PC-9 (cell line): ENCODE results near the gene ZNF892. TPM values are rescaled to one million over a fixed set of nuclear protein-coding genes. Genes with fewer than 3 reads are reported as not detected.
"Not testable (repeated sequence)": the region's sequence is repeated elsewhere in the genome, so short reads cannot be mapped to it uniquely, and the experiment has no call there.

Source experiments
- BruUV-seq: library from RNA; stranded (reverse); fragments of 400-500 nt; replicated peaks from 2 replicates; lab custom pipeline; 2021; lab: Mats Ljungman, UMichigan
- CTCF ChIA-PET: fragments of 300-600 bp; sonication (Branson Sonifier 250); formaldehyde crosslinking; loops from one replicate; lab custom pipeline; 2022; ENCODE audit warnings: antibody characterized with exemption; lab: Charles Lee
- POLR2A ChIA-PET: fragments of 300-600 bp; sonication (Branson Sonifier 250); formaldehyde crosslinking; loops from one replicate; lab custom pipeline; 2022; ENCODE audit warnings: antibody characterized with exemption; ENCODE audit not compliant: unreplicated experiment; lab: Charles Lee
- DNase-seq, 2 experiments: peaks; one replicate each; pipeline versions ENCODE4 v3.0.0 to v3.0.0-alpha.2; 2015 to 2022; ENCODE audit warnings: mixed read lengths in 1 of 2
- H2AFZ ChIP-seq: fragments of 200-600 bp; sonication (generic); 2 replicates; pipeline ENCODE4 v1.8.1; 2017; ENCODE audit warnings: antibody characterized with exemption
- H3F3A ChIP-seq: fragments of 200-600 bp; sonication (generic); 2 replicates; pipeline ENCODE4 v1.8.1; 2017; ENCODE audit warnings: antibody characterized with exemption, mild to moderate bottlenecking, low read depth; ENCODE audit not compliant: insufficient read depth
- H3K27ac ChIP-seq: fragments of 200-600 bp; sonication (generic); 2 replicates; pipeline ENCODE4 v1.6.1; 2016; ENCODE audit warnings: mixed run types
- H3K27me3 ChIP-seq: fragments of 200-600 bp; sonication (generic); 2 replicates; pipeline ENCODE4 v1.6.1; 2016; ENCODE audit warnings: low read depth, mixed run types; ENCODE audit not compliant: insufficient read depth
- H3K36me3 ChIP-seq: fragments of 200-600 bp; sonication (generic); 2 replicates; pipeline ENCODE4 v1.6.1; 2016; ENCODE audit warnings: low read depth, mixed run types
- H3K4me1 ChIP-seq: fragments of 200-600 bp; sonication (generic); replicated peaks from 2 replicates; pipeline ENCODE4 v1.6.1; 2016; ENCODE audit warnings: mixed run types; ENCODE audit not compliant: insufficient read depth
- H3K4me2 ChIP-seq: fragments of 200-600 bp; sonication (generic); 2 replicates; pipeline ENCODE4 v1.6.1; 2017; ENCODE audit warnings: mixed run types
- H3K4me3 ChIP-seq: fragments of 200-600 bp; sonication (generic); 2 replicates; pipeline ENCODE4 v1.6.1; 2016; ENCODE audit warnings: mixed run types
- H3K79me2 ChIP-seq: fragments of 200-600 bp; sonication (generic); 2 replicates; pipeline ENCODE4 v1.6.1; 2017; ENCODE audit warnings: low read depth, mixed run types
- H3K9me2 ChIP-seq: fragments of 200-600 bp; sonication (generic); 2 replicates; pipeline ENCODE4 v1.8.1; 2017; ENCODE audit warnings: mild to moderate bottlenecking; ENCODE audit not compliant: insufficient read depth
- H3K9me3 ChIP-seq: fragments of 200-600 bp; sonication (generic); 2 replicates; pipeline ENCODE4 v1.8.1; 2016; ENCODE audit warnings: low read depth; ENCODE audit not compliant: insufficient read depth
- H4K20me1 ChIP-seq: fragments of 200-600 bp; sonication (generic); 2 replicates; pipeline ENCODE4 v1.8.1; 2017; ENCODE audit not compliant: insufficient read depth
- CTCF ChIP-seq: fragments of 200-600 bp; sonication (generic); conservative IDR thresholded peaks from 2 replicates; pipeline ENCODE4 v1.6.1; 2017; ENCODE audit warnings: mixed run types, antibody characterized with exemption, mild to moderate bottlenecking, moderate library complexity
- EZH2 ChIP-seq: fragments of 200-600 bp; sonication (generic); IDR thresholded peaks from 2 replicates; pipeline ENCODE4 v1.8.0; 2017; ENCODE audit warnings: antibody characterized with exemption, low read depth
- intact Hi-C: fragments of 100-400 bp; cut with micrococcal nuclease; formaldehyde crosslinking; loops from one replicate; pipeline ENCODE4 v1.10.0; 2022; ENCODE audit not compliant: unreplicated experiment
- total RNA-seq: library from RNA; stranded (reverse); gene quantifications from 2 replicates; pipeline ENCODE4 v1.2.3, GENCODE V29; 2021

ZNF892 gene
- total RNA-seq, 1 experiment from 2014 or later: 2.8 TPM

DNA sequence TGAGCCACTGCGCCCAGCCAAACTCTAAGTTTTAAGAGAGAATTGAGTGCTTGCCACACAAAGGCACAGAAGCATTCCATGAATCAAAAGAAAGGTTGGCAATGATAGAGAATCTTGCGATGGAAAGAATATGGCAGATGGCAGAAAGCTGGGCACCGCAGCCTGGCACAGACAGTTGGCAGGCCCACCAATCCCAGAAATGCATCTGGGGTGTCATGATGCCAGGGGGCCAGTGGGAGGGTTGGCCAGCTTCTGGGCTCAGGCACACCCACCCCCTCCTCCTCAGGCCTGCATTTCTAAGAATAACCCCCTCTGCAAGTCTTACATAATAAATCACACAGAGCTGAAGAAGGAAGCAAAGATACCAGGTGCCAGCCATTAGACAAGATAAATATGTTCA is 22.1 kb upstream of the ZNF892 start:
- no peak overlapping the region for H3K27ac ChIP-seq
- TF ChIP-seq EZH2 (no peak), CTCF (no peak)
- no peak overlapping the region for H3K4me2 ChIP-seq
- H2AFZ ChIP-seq: no peak overlapping the region
- H3K4me3 ChIP-seq: no peak overlapping the region
- no peaks in the 10 kb centered on the region for H3K4me1 ChIP-seq
- intact Hi-C loops: no loop called here
- no peaks in the 10 kb centered on the region for H3K9me2 ChIP-seq
- no peaks in the 10 kb centered on the region for H3K79me2 ChIP-seq
- ChIA-PET POLR2A (interaction anchor here (0.7 kb wide), 1 partner anchor 174 kb away, joined by 4 read pairs; no protein-coding TSS in a partner anchor), CTCF (no interaction called here)
- peaks cover 24% of the 10 kb centered on the region for H3K36me3 ChIP-seq
- peaks cover 16% of the 10 kb centered on the region for H3K9me3 ChIP-seq
- H3F3A ChIP-seq: no peaks in the 10 kb centered on the region
- 0 out of 2 replicates have a peak, but pooled peaks cover 7% of the 10 kb centered on the region for H3K27me3 ChIP-seq
- no TSS peak for BruUV-seq
- H4K20me1 ChIP-seq: no peaks in the 10 kb centered on the region
- DNase-seq: no peak

- intact Hi-C loops: no loop called here
- no TSS peak for BruUV-seq
Observed at GRCh38 chr2:95185973-95186372, 21.3 kb upstream of the ZNF892 start.

GRCh38 chr2:95192956-95193355 is 14.4 kb upstream of the ZNF892 start:
- H3K27ac ChIP-seq, BruUV-seq, H3K4me1 ChIP-seq, H3K9me3 ChIP-seq, H3K9me2 ChIP-seq, POLR2A ChIA-PET, CTCF ChIA-PET, H3K36me3 ChIP-seq, H3K4me2 ChIP-seq, H2AFZ ChIP-seq, H4K20me1 ChIP-seq, H3F3A ChIP-seq, H3K4me3 ChIP-seq, H3K79me2 ChIP-seq: not testable (repeated sequence)
- peak; percentile 78 for TF ChIP-seq CTCF
- intact Hi-C loops: loop anchor here (1.0 kb wide), 1 partner anchor 536 kb away; no protein-coding TSS in a partner anchor
- peaks cover 47% of the 10 kb centered on the region for H3K27me3 ChIP-seq
- peak in 1 of 2 experiments; percentile 69 for DNase-seq

More at GRCh38 chr2:95185973-95186372, 21.3 kb upstream of the ZNF892 start:
- Histone ChIP-seq H3F3A (no peaks in the 10 kb centered on the region), H3K27ac (no peak overlapping the region), H3K9me3 (peaks cover 13% of the 10 kb centered on the region), H3K79me2 (no peaks in the 10 kb centered on the region), H3K4me3 (no peak overlapping the region), H3K27me3 (peaks cover 15% of the 10 kb centered on the region), H3K4me1 (no peaks in the 10 kb centered on the region), H4K20me1 (no peaks in the 10 kb centered on the region), H3K4me2 (no peak overlapping the region), H3K36me3 (peaks cover 16% of the 10 kb centered on the region), H2AFZ (no peak overlapping the region), H3K9me2 (no peaks in the 10 kb centered on the region)
- DNase-seq: no peak
- ChIA-PET CTCF (no interaction called here), POLR2A (interaction anchor here (0.6 kb wide), 1 partner anchor 21 kb away, joined by 4 read pairs; the partner anchor contains the start of gene ZNF2)
- TF ChIP-seq CTCF (no peak), EZH2 (no peak)
